Spleen (tissue), 11 donors: ENCODE data around the gene LENEP. TPM values are rescaled to one million over a fixed set of nuclear protein-coding genes. Genes with fewer than 3 reads are reported as not detected.
"Not testable (repeated sequence)": the region's sequence is repeated elsewhere in the genome, so short reads cannot be mapped to it uniquely, and the experiment has no call there.

Experiments used
- DNase-seq: peaks from one replicate; pipeline ENCODE4 v3.0.0-alpha.2; 2020
- H3K27ac ChIP-seq, 8 donors: fragments of 200-600 bp; sonication (generic) in 7 of 8; 1 replicate in 4 of 8; 2 replicates in 4 of 8; pipeline versions ENCODE4 v1.5.0 to v1.8.0; 2016 to 2021; ENCODE audit warnings: inconsistent platforms in 4 of 8, mild to moderate bottlenecking in 4 of 8, moderate library complexity in 1 of 8
- H3K27me3 ChIP-seq, 7 donors: fragments of 200-600 bp; sonication (generic) in 6 of 7; replicated peaks in 1 of 7; 1 replicate in 4 of 7; 2 replicates in 3 of 7; pipeline versions ENCODE4 v1.5.0 to v1.8.0; 2016 to 2021; ENCODE audit warnings: inconsistent platforms in 3 of 7, mild to moderate bottlenecking in 1 of 7
- H3K36me3 ChIP-seq, 6 donors: fragments of 200-600 bp; sonication (generic) in 5 of 6; 1 replicate in 4 of 6; 2 replicates in 2 of 6; pipeline versions ENCODE4 v1.5.0 to v1.8.0; 2016 to 2021; ENCODE audit warnings: inconsistent platforms in 2 of 6
- H3K4me1 ChIP-seq, 6 donors: fragments of 200-600 bp; sonication (generic) in 5 of 6; 1 replicate in 3 of 6; 2 replicates in 3 of 6; pipeline versions ENCODE4 v1.5.0 to v1.8.0; 2016 to 2021; ENCODE audit warnings: inconsistent platforms in 3 of 6
- H3K4me3 ChIP-seq, 8 donors: fragments of 200-600 bp; sonication (generic) in 7 of 8; 1 replicate in 4 of 8; 2 replicates in 4 of 8; pipeline versions ENCODE4 v1.5.0 to v1.8.0; 2016 to 2021; ENCODE audit warnings: inconsistent platforms in 4 of 8, mild to moderate bottlenecking in 4 of 8, moderate library complexity in 2 of 8
- H3K9me3 ChIP-seq, 8 donors: fragments of 200-600 bp; sonication (generic) in 7 of 8; 1 replicate in 4 of 8; 2 replicates in 4 of 8; pipeline versions ENCODE4 v1.5.0 to v1.8.0; 2016 to 2021; ENCODE audit warnings: inconsistent platforms in 4 of 8
- CTCF ChIP-seq, 11 experiments: fragments of 200-600 bp in 7 of 11; fragments of 450-650 bp in 4 of 11; sonication (generic) in 4 of 11; IDR thresholded peaks in 8 of 11; conservative IDR thresholded peaks in 3 of 11; 1 replicate in 7 of 11; 2 replicates in 4 of 11; pipeline versions ENCODE4 v1.4.0 to v1.8.0; 2016 to 2021; ENCODE audit warnings: antibody characterized with exemption in 11 of 11, inconsistent platforms in 4 of 11, mild to moderate bottlenecking in 1 of 11
- POLR2A ChIP-seq, 3 donors: fragments of 450-650 bp; IDR thresholded peaks; one replicate each; pipeline ENCODE4 v1.5.1; 2017; ENCODE audit warnings: antibody characterized with exemption in 3 of 3, mild to moderate bottlenecking in 1 of 3
- POLR2AphosphoS5 ChIP-seq, 3 donors: sonication (generic); formaldehyde crosslinking; IDR thresholded peaks; one replicate each; pipeline ENCODE4 v1.5.1; 2017; ENCODE audit warnings: antibody characterized with exemption in 3 of 3
- WGBS, 5 donors: extraction: QIAGEN DNeasy Blood & Tissue Kit in 3 of 5; methylation state at CpG; one replicate each; pipeline versions ENCODE4 v1.1.5 to v1.1.7; 2013 to 2018; 5-methylcytosine and 5-hydroxymethylcytosine counted together
- intact Hi-C: fragments of 100-400 bp; cut with DNase I; formaldehyde crosslinking; loops from one replicate; pipeline ENCODE4 v1.15.0; 2023; ENCODE audit warnings: low total_unique reads
- polyA plus RNA-seq, 3 donors: library from polyadenylated mRNA; stranded (reverse); fragments of 200-250 nt; gene quantifications; one replicate each; pipeline ENCODE4 v1.2.1, GENCODE V29; 2013
- total RNA-seq, 7 donors: library from RNA; depleted of rRNA in 3 of 7; stranded (reverse); fragments of >200 nt in 3 of 7; fragmentation: NEBNext Ultra II Directional in 4 of 7; extraction: Animal tissue kit (Norgen Biotek cat#: 25700) in 4 of 7; gene quantifications; one replicate each; pipeline versions ENCODE4 v1.1.0 to v1.2.1, GENCODE V29; 2016 to 2021
- donor health status: healthy with polysubstance abuse.
- donor health status: DM: no; HTN: no; CAD: no; lungs with moderate emphysema.
- donor health status: DM: no; HTN: no; CAD: no.
- donor health status: Bipolar disorder and iron deficiency.
- donor health status: healthy.
- donor health status: DM: no; HTN: no; CAD: no.
- donor health status: DM: yes; HTN: yes; CAD: no.

Gene LENEP
- total and polyA plus RNA-seq, 10 donors, result 0.60 TPM; not detected in 9

- Histone ChIP-seq H3K4me1 (peaks cover 11 to 58% (median 28%) of the 10 kb centered on the region in 6 donors), H3K9me3 (no peaks in the 10 kb centered on the region), H3K4me3 (peak overlapping the region in 6 of 8 donors; percentile 66 to 82 (median 74)), H3K27me3 (no peaks in the 10 kb centered on the region), H3K36me3 (peaks cover 0 to 40% (median 2%) of the 10 kb centered on the region in 6 donors), H3K27ac (peak overlapping the region in 6 of 8 donors; percentile 65 to 84 (median 78))
- 67 to 77% (median 74%) methylated on average over 6 of the region's 6 CpGs for WGBS, 5 donors
- TF ChIP-seq CTCF (IDR thresholded peaks at IDR 0.05 in 8 of 11, conservative IDR thresholded peaks at IDR 0.05 in 3 of 11), result no peak
- TF ChIP-seq POLR2A (IDR thresholded peaks at IDR 0.05), result no peak
- TF ChIP-seq POLR2AphosphoS5 (IDR thresholded peaks at IDR 0.05), result no peak
- DNase-seq, result no peak
- intact Hi-C loops, result no loop called here
Measured at GRCh38 chr1:154982341-154982740, 11.0 kb upstream of the LENEP start.

GRCh38 chr1:154982897-154983648 is 10.3 kb upstream of the LENEP start, which contains the start of gene FLAD1:
Gene FLAD1, plus strand, starts transcription at chr1:154983344. Its CDS starts 351 bp downstream, at chr1:154983695.
- no peaks in the 10 kb centered on the region for H3K27me3 ChIP-seq
- peak; percentile 97 for DNase-seq
- peaks cover 0 to 47% (median 9%) of the 10 kb centered on the region in 6 donors for H3K36me3 ChIP-seq
- 0 to 2% (median 1%) methylated on average over 26 of the region's 26 CpGs for WGBS, 5 donors
- intact Hi-C loops, result no loop called here
- H3K4me3 ChIP-seq, result peak within 1 kb of the TSS; percentile 66 to 92 (median 75)
- H3K4me1 ChIP-seq, result peaks cover 11 to 58% (median 28%) of the 10 kb centered on the region in 6 donors
- H3K9me3 ChIP-seq, result no peaks in the 10 kb centered on the region
- peak within 1 kb of the TSS; percentile 40 to 84 (median 76) for H3K27ac ChIP-seq
- TF ChIP-seq POLR2AphosphoS5 (IDR thresholded peaks at IDR 0.05) (peak; percentile 65 to 84 (median 81)), POLR2A (IDR thresholded peaks at IDR 0.05) (peak in 1 of 3 donors; percentile 30), CTCF (IDR thresholded peaks at IDR 0.05 in 8 of 11, conservative IDR thresholded peaks at IDR 0.05 in 3 of 11) (peak in 3 of 11 experiments; percentile 14 to 33 (median 21))

- no peak for TF ChIP-seq POLR2A (IDR thresholded peaks at IDR 0.05)
- TF ChIP-seq CTCF (IDR thresholded peaks at IDR 0.05 in 8 of 11, conservative IDR thresholded peaks at IDR 0.05 in 3 of 11), result no peak
- no peak for TF ChIP-seq POLR2AphosphoS5 (IDR thresholded peaks at IDR 0.05)
- DNase-seq, result peak; percentile 79
- intact Hi-C loops, result no loop called here
- Histone ChIP-seq H3K27ac (peak overlapping the region; percentile 40 to 84 (median 76)), H3K9me3 (no peaks in the 10 kb centered on the region), H3K36me3 (peaks cover 0 to 51% (median 18%) of the 10 kb centered on the region in 6 donors), H3K4me1 (peaks cover 11 to 65% (median 30%) of the 10 kb centered on the region in 6 donors), H3K4me3 (peak overlapping the region; percentile 66 to 92 (median 75)), H3K27me3 (no peaks in the 10 kb centered on the region)
- 16 to 23% (median 20%) methylated on average over 16 to 17 of the region's 17 CpGs for WGBS, 5 donors
Measured at GRCh38 chr1:154983776-154984466, 9.5 kb upstream of the LENEP start.

GRCh38 chr1:154986736-154987135 is 6.7 kb upstream of the LENEP start:
- intact Hi-C loops, DNase-seq, H3K27me3 ChIP-seq, H3K27ac ChIP-seq, H3K9me3 ChIP-seq, H3K4me3 ChIP-seq: not testable (repeated sequence)
- Histone ChIP-seq H3K36me3 (peaks cover 0 to 64% (median 41%) of the 10 kb centered on the region in 6 donors), H3K4me1 (peaks cover 11 to 80% (median 35%) of the 10 kb centered on the region in 6 donors)
- 91 to 96% (median 92%) methylated on average over 4 of the region's 4 CpGs for WGBS, 5 donors
